Testis (tissue), 3 donors: ENCODE measurements around the gene PACSIN2. TPM values are rescaled to one million over a fixed set of nuclear protein-coding genes. Genes with fewer than 3 reads are reported as not detected.
"Not testable (repeated sequence)": the region's sequence is repeated elsewhere in the genome, so short reads cannot be mapped to it uniquely, and the experiment has no call there.

Experiments
- DNase-seq: peaks from one replicate; pipeline ENCODE4 v3.0.0-alpha.2; 2019
- H3K27ac ChIP-seq, 2 donors: fragments of 200-600 bp; sonication (generic); one replicate each; pipeline ENCODE4 v1.5.1; 2019
- H3K27me3 ChIP-seq: fragments of 200-600 bp; sonication (generic); one replicate; pipeline ENCODE4 v1.5.1; 2019
- H3K36me3 ChIP-seq: fragments of 200-600 bp; sonication (generic); one replicate; pipeline ENCODE4 v1.5.1; 2017; ENCODE audit warnings: low read depth; ENCODE audit errors: missing control alignments
- H3K4me1 ChIP-seq: fragments of 200-600 bp; sonication (generic); one replicate; pipeline ENCODE4 v1.5.1; 2019
- H3K4me3 ChIP-seq, 2 donors: fragments of 200-600 bp; sonication (generic); one replicate each; pipeline ENCODE4 v1.5.1; 2017 to 2019
- H3K9me3 ChIP-seq: fragments of 200-600 bp; sonication (generic); one replicate; pipeline ENCODE4 v1.5.1; 2017
- CTCF ChIP-seq, 3 experiments: fragments of 450-650 bp in 2 of 3; fragments of 200-600 bp in 1 of 3; sonication (generic) in 1 of 3; IDR thresholded peaks; one replicate each; pipeline ENCODE4 v1.5.1; 2016 to 2019; ENCODE audit warnings: antibody characterized with exemption in 3 of 3, mild to moderate bottlenecking in 2 of 3, moderate library complexity in 1 of 3
- POLR2A ChIP-seq: fragments of 450-650 bp; IDR thresholded peaks from one replicate; pipeline ENCODE4 v1.6.1; 2017; ENCODE audit warnings: antibody characterized with exemption, mild to moderate bottlenecking, moderate library complexity
- WGBS, 2 donors: methylation state at CpG; one replicate each; pipeline ENCODE4 v1.1.5; 2018; 5-methylcytosine and 5-hydroxymethylcytosine counted together
- intact Hi-C: fragments of 100-400 bp; cut with DNase I; formaldehyde crosslinking; loops from one replicate; pipeline ENCODE4 v1.15.1; 2023; ENCODE audit warnings: low total_unique reads
- polyA plus RNA-seq: library from polyadenylated mRNA; stranded (reverse); fragments of 350-450 nt; fragmentation: Illumina TruSeq; extraction: RNeasy Lipid Tissue Mini Kit (QIAGEN cat#74804); gene quantifications from one replicate; pipeline ENCODE4 v1.2.3, GENCODE V29; 2014; ENCODE audit warnings: low read depth, low replicate concordance; ENCODE audit not compliant: insufficient read depth
- total RNA-seq, 2 donors: library from RNA; depleted of rRNA; stranded (reverse); fragments of >200 nt; gene quantifications; one replicate each; pipeline ENCODE4 v1.2.3, GENCODE V29; 2016

The PACSIN2 gene
- total and polyA plus RNA-seq, 3 donors from 2014 or later, result 43.5 to 45.6 (median 43.6) TPM

GRCh38 chr22:42966497-42966896 lies 48.5 kb downstream of the PACSIN2 start:
- no peak for TF ChIP-seq POLR2A
- Histone ChIP-seq H3K36me3 (no peaks in the 10 kb centered on the region), H3K27me3 (no peaks in the 10 kb centered on the region), H3K9me3 (no peaks in the 10 kb centered on the region), H3K4me3 (no peak overlapping the region), H3K27ac (no peak overlapping the region), H3K4me1 (peaks cover 8% of the 10 kb centered on the region)
- WGBS, 2 donors, result 89 to 94% methylated on average over 1 of the region's 1 CpG
- intact Hi-C loops, result no loop called here
- DNase-seq, result no peak

- Histone ChIP-seq H3K36me3 (no peaks in the 10 kb centered on the region), H3K27ac (no peak overlapping the region), H3K9me3 (no peaks in the 10 kb centered on the region), H3K4me1 (peaks cover 15% of the 10 kb centered on the region), H3K27me3 (no peaks in the 10 kb centered on the region), H3K4me3 (no peak overlapping the region)
- no peak for DNase-seq
- 67 to 74% methylated on average over 6 of the region's 6 CpGs for WGBS, 2 donors
- no peak for TF ChIP-seq POLR2A
- TF ChIP-seq CTCF (IDR thresholded peaks at IDR 0.05), result no peak
- intact Hi-C loops, result no loop called here
These were observed 49.8 kb downstream of the PACSIN2 start for GRCh38 chr22:42964994-42965699.

- no peaks in the 10 kb centered on the region for H3K27me3 ChIP-seq
- H3K4me3 ChIP-seq, result no peak overlapping the region
- 72 to 80% methylated on average over 9 of the region's 9 CpGs for WGBS, 2 donors
- TF ChIP-seq CTCF (IDR thresholded peaks at IDR 0.05), result no peak
- TF ChIP-seq POLR2A, result no peak
- no peak for DNase-seq
- H3K27ac ChIP-seq, result no peak overlapping the region
- peaks cover 24% of the 10 kb centered on the region for H3K4me1 ChIP-seq
- no peaks in the 10 kb centered on the region for H3K36me3 ChIP-seq
- intact Hi-C loops, result no loop called here
- no peaks in the 10 kb centered on the region for H3K9me3 ChIP-seq
These were observed 51.7 kb downstream of the PACSIN2 start for GRCh38 chr22:42963231-42963595.

GRCh38 chr22:42962295-42963230 lies 52.4 kb downstream of the PACSIN2 start:
- Histone ChIP-seq H3K36me3 (no peaks in the 10 kb centered on the region), H3K27me3 (no peaks in the 10 kb centered on the region), H3K9me3 (no peaks in the 10 kb centered on the region), H3K4me1 (peaks cover 24% of the 10 kb centered on the region), H3K4me3 (no peak overlapping the region), H3K27ac (no peak overlapping the region)
- intact Hi-C loops, result no loop called here
- WGBS, 2 donors, result 86 to 88% methylated on average over 7 to 9 of the region's 9 CpGs
- DNase-seq, result no peak
- TF ChIP-seq POLR2A (no peak), CTCF (IDR thresholded peaks at IDR 0.05) (no peak)

GRCh38 chr22:42961810-42962209 lies 53.1 kb downstream of the PACSIN2 start:
- Histone ChIP-seq H3K4me3 (no peak overlapping the region), H3K36me3 (no peaks in the 10 kb centered on the region), H3K27me3 (no peaks in the 10 kb centered on the region), H3K27ac (no peak overlapping the region), H3K9me3 (no peaks in the 10 kb centered on the region), H3K4me1 (peaks cover 24% of the 10 kb centered on the region)
- DNase-seq, result no peak
- intact Hi-C loops, result no loop called here
- no peak for TF ChIP-seq POLR2A
- no peak for TF ChIP-seq CTCF (IDR thresholded peaks at IDR 0.05)
- WGBS, 2 donors, result 89 to 92% methylated on average over 6 of the region's 6 CpGs

GRCh38 chr22:42961400-42961690 lies 53.6 kb downstream of the PACSIN2 start:
- DNase-seq, H3K9me3 ChIP-seq, H3K36me3 ChIP-seq, H3K27me3 ChIP-seq, H3K27ac ChIP-seq, H3K4me3 ChIP-seq, intact Hi-C loops: not testable (repeated sequence)
- H3K4me1 ChIP-seq, result peaks cover 24% of the 10 kb centered on the region
- 88 to 97% methylated on average over 3 of the region's 3 CpGs for WGBS, 2 donors
